Natural killer cell (primary cell): ENCODE results near the gene IL31RA. TPM values are rescaled to one million over a fixed set of nuclear protein-coding genes. Genes with fewer than 3 reads are reported as not detected.

Experiments used
- ATAC-seq, 3 donors: fragments of 150-1000 bp in 2 of 3; fragments of 200-7000 bp in 1 of 3; cut with Tn5 transposase; 1 replicate in 1 of 3; 2 replicates in 2 of 3; pipeline ENCODE4 v1.10.0; 2021; ENCODE audit warnings: mild to moderate bottlenecking in 2 of 3, moderate library complexity in 2 of 3
- DNase-seq, 2 donors: peaks; one replicate each; pipeline versions ENCODE4 v3.0.0 to v3.0.0-alpha.2; 2013 to 2021; ENCODE audit warnings: mixed read lengths in 1 of 2
- H3K27ac ChIP-seq: one replicate; pipeline ENCODE4 v1.5.1; 2013; ENCODE audit warnings: mild to moderate bottlenecking, low read length
- H3K27me3 ChIP-seq: one replicate; pipeline ENCODE4 v1.6.1; 2013; ENCODE audit warnings: low read length; ENCODE audit not compliant: control insufficient read depth, insufficient read depth
- H3K36me3 ChIP-seq: one replicate; pipeline ENCODE4 v1.6.1; 2013; ENCODE audit warnings: low read length; ENCODE audit not compliant: control insufficient read depth, insufficient read depth
- H3K4me1 ChIP-seq: one replicate; pipeline ENCODE4 v1.6.1; 2013; ENCODE audit warnings: low read length; ENCODE audit not compliant: control insufficient read depth, insufficient read depth
- H3K4me3 ChIP-seq: one replicate; pipeline ENCODE4 v1.5.1; 2013; ENCODE audit warnings: low read length
- H3K9me3 ChIP-seq: one replicate; pipeline ENCODE4 v1.6.1; 2013; ENCODE audit warnings: low read length; ENCODE audit not compliant: control insufficient read depth, insufficient read depth
- H3K27ac Mint-ChIP-seq, 2 donors: one replicate each; pipeline ENCODE4 v1.8.0; 2022; ENCODE audit warnings: mild to moderate bottlenecking in 2 of 2, mixed read lengths in 2 of 2, moderate library complexity in 1 of 2
- H3K27me3 Mint-ChIP-seq, 2 donors: one replicate each; pipeline ENCODE4 v1.8.0; 2022; ENCODE audit warnings: low read depth in 2 of 2, mixed read lengths in 2 of 2
- H3K36me3 Mint-ChIP-seq: one replicate; pipeline ENCODE4 v1.8.0; 2022; ENCODE audit warnings: mixed read lengths
- H3K4me1 Mint-ChIP-seq, 2 donors: one replicate each; pipeline ENCODE4 v1.8.0; 2022; ENCODE audit warnings: mixed read lengths in 2 of 2
- H3K4me3 Mint-ChIP-seq: one replicate; pipeline ENCODE4 v1.8.0; 2022; ENCODE audit warnings: mild to moderate bottlenecking, moderate library complexity, mixed read lengths
- H3K9me3 Mint-ChIP-seq, 2 donors: one replicate each; pipeline ENCODE4 v1.8.0; 2022; ENCODE audit warnings: mixed read lengths in 2 of 2
- WGBS: methylation state at CpG from one replicate; pipeline ENCODE4 v1.1.7; 2013; ENCODE audit warnings: missing lambda C conversion rate; ENCODE audit not compliant: insufficient coverage; 5-methylcytosine and 5-hydroxymethylcytosine counted together
- intact Hi-C: fragments of 100-400 bp; cut with micrococcal nuclease; formaldehyde crosslinking; loops from one replicate; pipeline ENCODE4 v1.14.2; 2022
- total RNA-seq, 4 donors: library from RNA; stranded (reverse); fragments of 120-200 nt in 1 of 4; gene quantifications; one replicate each; pipeline versions ENCODE4 v1.2.3 to v1.2.4, GENCODE V29; 2013 to 2022
- TF ChIP-seq, protein P1 (sequence below): fragments of 200-600 bp; IDR thresholded peaks from one replicate; pipeline ENCODE4 v1.8.0; 2022; ENCODE audit warnings: antibody characterized with exemption

IL31RA gene
- total RNA-seq, 3 donors from 2014 or later (not counting 1 experiment from before 2014, with no cell fraction given), result not detected

- H3K4me3 ChIP-seq, result no peak overlapping the region
- DNase-seq (no peak), ATAC-seq (no peak)
- no peaks in the 10 kb centered on the region for H3K9me3 ChIP-seq
- H3K27ac ChIP-seq, result no peak overlapping the region
- H3K4me3 Mint-ChIP-seq, result no peak overlapping the region
- no peaks in the 10 kb centered on the region for H3K36me3 Mint-ChIP-seq
- 76% methylated on average over 5 of the region's 5 CpGs for WGBS
- no peaks in the 10 kb centered on the region for H3K27me3 ChIP-seq
- H3K36me3 ChIP-seq, result no peaks in the 10 kb centered on the region
- intact Hi-C loops, result no loop called here
- H3K27ac Mint-ChIP-seq, result peak overlapping the region in 1 of 2 donors; percentile 73
- peaks cover 28% of the 10 kb centered on the region for H3K4me1 ChIP-seq
- peaks cover 17 to 19% of the 10 kb centered on the region in 2 donors for H3K4me1 Mint-ChIP-seq
- TF ChIP-seq, protein P1, sequence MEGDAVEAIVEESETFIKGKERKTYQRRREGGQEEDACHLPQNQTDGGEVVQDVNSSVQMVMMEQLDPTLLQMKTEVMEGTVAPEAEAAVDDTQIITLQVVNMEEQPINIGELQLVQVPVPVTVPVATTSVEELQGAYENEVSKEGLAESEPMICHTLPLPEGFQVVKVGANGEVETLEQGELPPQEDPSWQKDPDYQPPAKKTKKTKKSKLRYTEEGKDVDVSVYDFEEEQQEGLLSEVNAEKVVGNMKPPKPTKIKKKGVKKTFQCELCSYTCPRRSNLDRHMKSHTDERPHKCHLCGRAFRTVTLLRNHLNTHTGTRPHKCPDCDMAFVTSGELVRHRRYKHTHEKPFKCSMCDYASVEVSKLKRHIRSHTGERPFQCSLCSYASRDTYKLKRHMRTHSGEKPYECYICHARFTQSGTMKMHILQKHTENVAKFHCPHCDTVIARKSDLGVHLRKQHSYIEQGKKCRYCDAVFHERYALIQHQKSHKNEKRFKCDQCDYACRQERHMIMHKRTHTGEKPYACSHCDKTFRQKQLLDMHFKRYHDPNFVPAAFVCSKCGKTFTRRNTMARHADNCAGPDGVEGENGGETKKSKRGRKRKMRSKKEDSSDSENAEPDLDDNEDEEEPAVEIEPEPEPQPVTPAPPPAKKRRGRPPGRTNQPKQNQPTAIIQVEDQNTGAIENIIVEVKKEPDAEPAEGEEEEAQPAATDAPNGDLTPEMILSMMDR, result no peak
- H3K9me3 Mint-ChIP-seq, result no peaks in the 10 kb centered on the region
- peaks cover 7 to 30% of the 10 kb centered on the region in 2 donors for H3K27me3 Mint-ChIP-seq
These were observed 51.5 kb downstream of the IL31RA start for GRCh38 chr5:55902696-55903095.

DNA sequence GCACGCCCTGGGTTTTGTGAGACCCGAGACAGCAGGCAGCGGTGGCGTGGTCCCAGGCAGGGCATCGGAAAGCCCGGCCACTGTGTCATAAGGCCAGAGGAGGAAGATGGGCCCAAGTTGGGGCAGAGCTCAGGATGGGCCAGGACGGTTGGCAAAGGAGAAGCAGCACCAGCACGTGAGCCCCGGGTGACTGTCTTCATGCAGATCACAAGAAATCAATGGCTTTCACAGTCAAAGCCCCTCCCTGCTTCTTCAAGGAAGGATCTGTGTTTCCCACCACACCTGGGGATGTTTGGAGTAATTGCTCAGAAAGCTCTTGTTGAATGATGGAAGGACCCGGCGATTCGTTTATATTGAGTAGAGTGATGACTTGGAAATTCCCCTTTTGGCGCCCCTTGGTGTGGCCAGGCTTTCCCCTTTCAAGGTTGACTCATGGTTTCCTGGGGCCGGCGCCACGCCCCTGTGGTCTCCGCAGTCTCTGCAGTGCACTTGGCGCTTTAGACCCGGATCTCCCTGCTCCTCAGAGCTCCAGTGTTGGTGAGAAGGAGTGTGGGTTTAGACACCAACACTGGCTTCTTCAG is 52.1 kb downstream of the IL31RA start:
- TF ChIP-seq, protein P1, result no peak
- intact Hi-C loops, result no loop called here

DNA sequence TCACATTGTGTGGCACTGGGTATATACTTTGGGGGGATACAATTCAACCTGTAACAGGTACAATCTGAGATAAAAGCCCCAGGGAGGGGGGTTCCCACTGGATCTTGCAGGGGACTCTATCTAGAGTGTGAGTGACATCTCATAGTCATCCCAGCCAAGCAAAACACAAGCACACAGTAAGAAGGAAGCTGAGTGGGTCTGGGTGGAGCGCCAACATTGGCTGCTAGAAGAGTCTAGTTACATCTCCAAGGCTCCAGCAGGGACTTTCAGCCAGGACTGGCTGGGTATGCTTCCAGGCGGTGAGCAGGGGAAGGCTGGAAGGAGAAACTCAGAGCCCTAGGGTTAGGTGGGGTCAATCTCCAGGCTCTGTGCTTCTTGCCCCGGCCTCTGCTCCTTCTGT is 53.0 kb downstream of the IL31RA start:
- ATAC-seq (no peak), DNase-seq (no peak)
- peaks cover 7 to 30% of the 10 kb centered on the region in 2 donors for H3K27me3 Mint-ChIP-seq

More for the DNA sequence above, 52.1 kb downstream of the IL31RA start:
- no peak overlapping the region for H3K27ac ChIP-seq
- 38% methylated on average over 19 of the region's 19 CpGs for WGBS
- DNase-seq (peak; percentile 47 to 75), ATAC-seq (peak; percentile 76 to 92 (median 90))
- no peak overlapping the region for H3K4me3 Mint-ChIP-seq
- peak overlapping the region in 1 of 2 donors; percentile 73 for H3K27ac Mint-ChIP-seq
- no peaks in the 10 kb centered on the region for H3K36me3 ChIP-seq
- no peak overlapping the region for H3K4me3 ChIP-seq
- H3K27me3 ChIP-seq, result no peaks in the 10 kb centered on the region
- H3K27me3 Mint-ChIP-seq, result peaks cover 7 to 30% of the 10 kb centered on the region in 2 donors
- no peaks in the 10 kb centered on the region for H3K36me3 Mint-ChIP-seq
- H3K9me3 Mint-ChIP-seq, result no peaks in the 10 kb centered on the region
- peaks cover 15 to 16% of the 10 kb centered on the region in 2 donors for H3K4me1 Mint-ChIP-seq
- no peaks in the 10 kb centered on the region for H3K9me3 ChIP-seq
- peaks cover 24% of the 10 kb centered on the region for H3K4me1 ChIP-seq

More for the DNA sequence above, 53.0 kb downstream of the IL31RA start:
- no peaks in the 10 kb centered on the region for H3K27me3 ChIP-seq
- H3K9me3 Mint-ChIP-seq, result no peaks in the 10 kb centered on the region
- H3K36me3 Mint-ChIP-seq, result no peaks in the 10 kb centered on the region
- H3K9me3 ChIP-seq, result no peaks in the 10 kb centered on the region
- H3K27ac Mint-ChIP-seq, result peak overlapping the region in 1 of 2 donors; percentile 44
- H3K4me3 ChIP-seq, result no peak overlapping the region
- no peaks in the 10 kb centered on the region for H3K36me3 ChIP-seq
- TF ChIP-seq, protein P1, result no peak
- WGBS, result 96% methylated on average over 3 of the region's 3 CpGs
- H3K4me1 Mint-ChIP-seq, result peaks cover 15 to 16% of the 10 kb centered on the region in 2 donors
- no peak overlapping the region for H3K4me3 Mint-ChIP-seq
- intact Hi-C loops, result no loop called here
- no peak overlapping the region for H3K27ac ChIP-seq
- H3K4me1 ChIP-seq, result peaks cover 24% of the 10 kb centered on the region
